Measurements from ENCODE around the gene EOLA1.
"Not testable (repeated sequence)": the region's sequence is repeated elsewhere in the genome, so short reads cannot be mapped to it uniquely, and the experiment has no call there.

The EOLA1 gene

DNA sequence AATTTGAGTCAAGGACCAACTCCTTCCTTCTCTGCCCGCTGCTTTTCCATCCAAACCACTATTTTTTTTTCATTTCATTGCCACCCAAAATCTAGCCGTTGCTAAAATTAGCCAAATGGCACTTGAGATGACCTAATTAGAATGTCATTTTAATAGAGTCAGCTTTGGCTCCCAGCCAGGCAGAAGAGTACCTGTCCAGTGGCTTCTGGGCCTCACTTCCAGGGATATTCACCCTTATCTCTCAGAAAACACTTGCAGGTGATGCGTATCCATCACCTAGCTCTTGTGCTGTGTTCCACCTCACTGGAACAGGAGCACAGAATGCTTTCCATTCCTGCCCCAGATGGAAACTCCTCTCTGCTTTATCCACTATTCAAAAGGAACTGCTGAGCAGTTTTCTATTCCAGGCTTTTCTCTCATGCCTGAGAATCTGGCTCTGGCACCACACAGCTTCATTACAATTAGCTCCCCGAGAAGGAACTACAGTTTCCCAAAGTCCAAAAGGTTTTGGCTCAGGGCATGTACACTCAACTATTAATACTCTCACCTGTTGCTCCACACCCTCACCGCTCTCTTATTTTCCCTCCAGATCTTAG, 28.0 kb downstream of the EOLA1 start:
- no peaks in the 10 kb centered on the region for H3K36me3 ChIP-seq (ENCODE audit: control insufficient read depth in 4 of 4, insufficient read depth in 4 of 4, low read length in 3 of 4)
- no peaks in the 10 kb centered on the region for H3K9me3 ChIP-seq (ENCODE audit: control extremely low read depth in 1 of 5, control insufficient read depth in 4 of 5, insufficient read depth in 2 of 5, low read depth in 1 of 5, low read length in 4 of 5)
- DNase-seq = no peak
- 74% methylated on average over 5 of the region's 5 CpGs for WGBS (ENCODE audit: insufficient coverage)
- no peaks in the 10 kb centered on the region for H3K4me1 ChIP-seq (ENCODE audit: control extremely low read depth in 1 of 4, control insufficient read depth in 4 of 4, insufficient read depth in 4 of 4, low read length in 3 of 4)
- H3K4me3 ChIP-seq (ENCODE audit: control insufficient read depth in 1 of 7, extremely low read depth in 1 of 7, insufficient read depth in 4 of 7, low read depth in 2 of 7, low read length in 6 of 7) = no peak overlapping the region
- no peak overlapping the region for H3K27ac ChIP-seq (ENCODE audit: insufficient read depth in 1 of 2, low read depth in 1 of 2, low read length in 2 of 2, poor library complexity in 1 of 2, severe bottlenecking in 2 of 2)
- H3K27me3 ChIP-seq (replicated peaks in 2 of 5; ENCODE audit: control insufficient read depth in 4 of 5, insufficient read depth in 5 of 5, low read length in 4 of 5) = peaks cover 0 to 3% (median 0%) of the 10 kb centered on the region in 5 experiments
- ChIA-PET CTCF (no interaction called here), POLR2A (no interaction called here)

DNA sequence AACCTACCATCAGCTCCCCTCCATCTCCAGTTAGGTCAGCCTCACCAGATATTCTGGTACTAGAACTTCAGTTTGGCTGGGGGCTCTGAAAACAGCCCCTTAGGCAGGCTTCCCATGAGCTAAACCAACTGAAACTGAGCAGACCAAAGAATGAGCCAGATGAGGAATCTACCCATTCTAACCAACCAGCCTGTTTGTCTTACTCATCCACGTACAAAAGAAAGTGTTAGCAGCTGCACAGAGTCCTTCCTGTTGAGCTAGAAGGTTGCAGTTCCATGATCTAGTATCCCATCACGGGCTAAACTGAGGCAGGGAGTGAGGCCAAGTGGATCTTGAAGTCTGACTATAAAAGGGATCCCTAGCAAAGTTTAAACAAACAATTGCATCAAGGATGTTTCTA, 29.0 kb downstream of the EOLA1 start:
- no peak for DNase-seq
- ChIA-PET CTCF (no interaction called here), POLR2A (no interaction called here)
- Histone ChIP-seq H3K27me3 (replicated peaks in 2 of 5; ENCODE audit: control insufficient read depth in 4 of 5, insufficient read depth in 5 of 5, low read length in 4 of 5) (peaks cover 0 to 3% (median 0%) of the 10 kb centered on the region in 5 experiments), H3K36me3 (ENCODE audit: control insufficient read depth in 4 of 4, insufficient read depth in 4 of 4, low read length in 3 of 4) (no peaks in the 10 kb centered on the region), H3K27ac (ENCODE audit: insufficient read depth in 1 of 2, low read depth in 1 of 2, low read length in 2 of 2, poor library complexity in 1 of 2, severe bottlenecking in 2 of 2) (no peak overlapping the region), H3K4me3 (ENCODE audit: control insufficient read depth in 1 of 7, extremely low read depth in 1 of 7, insufficient read depth in 4 of 7, low read depth in 2 of 7, low read length in 6 of 7) (no peak overlapping the region), H3K9me3 (ENCODE audit: control extremely low read depth in 1 of 5, control insufficient read depth in 4 of 5, insufficient read depth in 2 of 5, low read depth in 1 of 5, low read length in 4 of 5) (no peaks in the 10 kb centered on the region), H3K4me1 (ENCODE audit: control extremely low read depth in 1 of 4, control insufficient read depth in 4 of 4, insufficient read depth in 4 of 4, low read length in 3 of 4) (no peaks in the 10 kb centered on the region)
- 60% methylated on average over 1 of the region's 2 CpGs for WGBS (ENCODE audit: insufficient coverage)

DNA sequence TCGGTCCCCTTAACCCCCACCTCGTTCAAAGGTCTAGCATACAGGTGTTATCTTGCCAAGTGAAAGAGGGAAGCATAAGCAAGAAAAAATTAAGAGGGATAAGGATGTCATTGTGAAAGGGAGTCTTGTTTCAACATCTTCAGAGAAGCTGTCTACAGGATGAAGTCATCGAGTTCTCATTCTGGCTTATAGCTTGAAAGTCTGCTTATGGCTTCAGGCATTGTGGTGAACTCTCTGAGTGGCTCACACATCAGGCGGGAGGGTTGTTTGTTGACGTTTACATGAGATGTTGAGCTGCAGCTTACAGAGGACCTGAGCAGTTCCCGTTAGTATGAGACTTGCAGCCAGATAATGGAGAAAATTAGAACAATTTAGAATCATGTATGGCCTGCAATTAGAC, 29.9 kb downstream of the EOLA1 start:
- no peak for DNase-seq
- WGBS (ENCODE audit: insufficient coverage) = 82% methylated on average over 5 of the region's 6 CpGs
- H3K9me3 ChIP-seq (ENCODE audit: control extremely low read depth in 1 of 5, control insufficient read depth in 4 of 5, insufficient read depth in 2 of 5, low read depth in 1 of 5, low read length in 4 of 5) = no peaks in the 10 kb centered on the region
- H3K4me1 ChIP-seq (ENCODE audit: control extremely low read depth in 1 of 4, control insufficient read depth in 4 of 4, insufficient read depth in 4 of 4, low read length in 3 of 4) = no peaks in the 10 kb centered on the region
- H3K27me3 ChIP-seq (replicated peaks in 2 of 5; ENCODE audit: control insufficient read depth in 4 of 5, insufficient read depth in 5 of 5, low read length in 4 of 5) = peaks cover 0 to 3% (median 0%) of the 10 kb centered on the region in 5 experiments
- no peak overlapping the region for H3K27ac ChIP-seq (ENCODE audit: insufficient read depth in 1 of 2, low read depth in 1 of 2, low read length in 2 of 2, poor library complexity in 1 of 2, severe bottlenecking in 2 of 2)
- no peaks in the 10 kb centered on the region for H3K36me3 ChIP-seq (ENCODE audit: control insufficient read depth in 4 of 4, insufficient read depth in 4 of 4, low read length in 3 of 4)
- POLR2A ChIA-PET = no interaction called here
- H3K4me3 ChIP-seq (ENCODE audit: control insufficient read depth in 1 of 7, extremely low read depth in 1 of 7, insufficient read depth in 4 of 7, low read depth in 2 of 7, low read length in 6 of 7) = no peak overlapping the region
- CTCF ChIA-PET = no interaction called here

DNA sequence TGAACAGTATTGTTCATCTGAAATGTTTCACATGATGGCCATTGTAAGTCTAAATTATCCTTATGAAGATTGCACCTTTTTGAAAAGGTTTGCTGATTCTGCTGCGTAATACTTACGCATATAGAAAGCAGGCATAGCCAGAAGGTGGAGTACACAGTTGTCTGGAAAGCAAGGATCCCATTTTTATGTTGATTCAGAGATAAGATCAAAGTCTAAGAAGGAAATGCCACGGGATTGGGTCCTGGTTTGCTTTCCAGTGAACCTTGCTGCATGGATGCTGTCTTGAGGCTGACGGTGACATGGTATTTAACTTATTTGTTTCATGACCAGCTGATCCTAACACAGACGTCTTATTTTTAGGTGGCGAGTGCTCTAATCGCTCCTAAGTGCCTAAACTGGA, 31.0 kb downstream of the EOLA1 start:
- DNase-seq = no peak
- WGBS (ENCODE audit: insufficient coverage) = 82% methylated on average over 7 of the region's 7 CpGs
- Histone ChIP-seq H3K4me1 (ENCODE audit: control extremely low read depth in 1 of 4, control insufficient read depth in 4 of 4, insufficient read depth in 4 of 4, low read length in 3 of 4) (no peaks in the 10 kb centered on the region), H3K27me3 (replicated peaks in 2 of 5; ENCODE audit: control insufficient read depth in 4 of 5, insufficient read depth in 5 of 5, low read length in 4 of 5) (peaks cover 0 to 3% (median 0%) of the 10 kb centered on the region in 5 experiments), H3K9me3 (ENCODE audit: control extremely low read depth in 1 of 5, control insufficient read depth in 4 of 5, insufficient read depth in 2 of 5, low read depth in 1 of 5, low read length in 4 of 5) (no peaks in the 10 kb centered on the region), H3K4me3 (ENCODE audit: control insufficient read depth in 1 of 7, extremely low read depth in 1 of 7, insufficient read depth in 4 of 7, low read depth in 2 of 7, low read length in 6 of 7) (no peak overlapping the region), H3K36me3 (ENCODE audit: control insufficient read depth in 4 of 4, insufficient read depth in 4 of 4, low read length in 3 of 4) (no peaks in the 10 kb centered on the region), H3K27ac (ENCODE audit: insufficient read depth in 1 of 2, low read depth in 1 of 2, low read length in 2 of 2, poor library complexity in 1 of 2, severe bottlenecking in 2 of 2) (no peak overlapping the region)
- ChIA-PET CTCF (no interaction called here), POLR2A (no interaction called here)

DNA sequence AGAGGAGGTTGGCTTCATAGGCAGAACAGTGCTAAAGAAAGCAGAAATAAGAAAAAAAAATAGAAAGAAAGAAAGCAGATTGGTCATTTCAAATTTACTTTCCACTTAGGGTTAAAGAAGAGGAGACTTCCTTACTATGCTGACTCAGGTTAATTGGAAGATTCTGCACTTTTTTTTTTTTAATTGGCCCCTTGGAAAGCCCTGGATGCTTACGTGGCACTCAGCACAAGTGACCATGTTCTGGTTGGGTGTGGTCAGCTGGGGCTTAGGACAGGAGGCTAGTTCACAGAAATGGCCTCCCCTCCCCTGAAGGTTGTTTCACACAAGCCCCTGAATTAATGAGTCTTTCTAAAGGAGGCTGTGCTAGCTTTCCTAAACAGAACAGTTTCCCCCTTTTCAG, 31.9 kb downstream of the EOLA1 start:
- no peak for DNase-seq
- ChIA-PET POLR2A (no interaction called here), CTCF (no interaction called here)
- no peak overlapping the region for H3K27ac ChIP-seq (ENCODE audit: insufficient read depth in 1 of 2, low read depth in 1 of 2, low read length in 2 of 2, poor library complexity in 1 of 2, severe bottlenecking in 2 of 2)
- H3K36me3 ChIP-seq (ENCODE audit: control insufficient read depth in 4 of 4, insufficient read depth in 4 of 4, low read length in 3 of 4) = no peaks in the 10 kb centered on the region
- H3K27me3 ChIP-seq (replicated peaks in 2 of 5; ENCODE audit: control insufficient read depth in 4 of 5, insufficient read depth in 5 of 5, low read length in 4 of 5) = peaks cover 0 to 3% (median 0%) of the 10 kb centered on the region in 5 experiments
- H3K4me1 ChIP-seq (ENCODE audit: control extremely low read depth in 1 of 4, control insufficient read depth in 4 of 4, insufficient read depth in 4 of 4, low read length in 3 of 4) = no peaks in the 10 kb centered on the region
- H3K9me3 ChIP-seq (ENCODE audit: control extremely low read depth in 1 of 5, control insufficient read depth in 4 of 5, insufficient read depth in 2 of 5, low read depth in 1 of 5, low read length in 4 of 5) = no peaks in the 10 kb centered on the region
- no peak overlapping the region for H3K4me3 ChIP-seq (ENCODE audit: control insufficient read depth in 1 of 7, extremely low read depth in 1 of 7, insufficient read depth in 4 of 7, low read depth in 2 of 7, low read length in 6 of 7)
- 0% methylated on average over 1 of the region's 1 CpG for WGBS (ENCODE audit: insufficient coverage)

DNA sequence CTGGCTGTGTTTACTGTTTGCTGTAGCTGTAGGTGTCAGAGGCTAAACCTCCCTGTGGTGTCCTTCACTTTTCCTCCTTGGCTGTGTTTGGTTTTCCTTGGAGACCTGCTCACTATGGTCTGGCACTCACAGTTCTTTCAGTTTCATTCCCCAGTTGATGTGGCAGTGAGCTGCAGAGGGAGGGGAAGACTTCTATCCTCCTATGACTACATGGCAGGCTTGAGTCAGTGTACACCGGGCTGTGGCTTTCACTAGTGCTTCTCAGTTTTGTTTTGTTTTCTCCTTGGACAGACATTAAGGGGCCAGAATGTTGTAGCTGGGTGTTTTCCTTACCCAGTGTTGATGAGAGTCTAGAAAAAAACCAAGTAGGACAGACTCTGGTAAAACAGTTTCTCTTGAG, 32.6 kb downstream of the EOLA1 start:
- H3K9me3 ChIP-seq (ENCODE audit: control extremely low read depth in 1 of 5, control insufficient read depth in 4 of 5, insufficient read depth in 2 of 5, low read depth in 1 of 5, low read length in 4 of 5); H3K27me3 ChIP-seq (replicated peaks in 2 of 5; ENCODE audit: control insufficient read depth in 4 of 5, insufficient read depth in 5 of 5, low read length in 4 of 5); H3K4me3 ChIP-seq (ENCODE audit: control insufficient read depth in 1 of 7, extremely low read depth in 1 of 7, insufficient read depth in 4 of 7, low read depth in 2 of 7, low read length in 6 of 7); H3K36me3 ChIP-seq (ENCODE audit: control insufficient read depth in 4 of 4, insufficient read depth in 4 of 4, low read length in 3 of 4); POLR2A ChIA-PET; H3K4me1 ChIP-seq (ENCODE audit: control extremely low read depth in 1 of 4, control insufficient read depth in 4 of 4, insufficient read depth in 4 of 4, low read length in 3 of 4); H3K27ac ChIP-seq (ENCODE audit: insufficient read depth in 1 of 2, low read depth in 1 of 2, low read length in 2 of 2, poor library complexity in 1 of 2, severe bottlenecking in 2 of 2); CTCF ChIA-PET; DNase-seq: not testable (repeated sequence)
- WGBS (ENCODE audit: insufficient coverage) = no CpG with 5 or more reads among the region's 1 CpG

DNA sequence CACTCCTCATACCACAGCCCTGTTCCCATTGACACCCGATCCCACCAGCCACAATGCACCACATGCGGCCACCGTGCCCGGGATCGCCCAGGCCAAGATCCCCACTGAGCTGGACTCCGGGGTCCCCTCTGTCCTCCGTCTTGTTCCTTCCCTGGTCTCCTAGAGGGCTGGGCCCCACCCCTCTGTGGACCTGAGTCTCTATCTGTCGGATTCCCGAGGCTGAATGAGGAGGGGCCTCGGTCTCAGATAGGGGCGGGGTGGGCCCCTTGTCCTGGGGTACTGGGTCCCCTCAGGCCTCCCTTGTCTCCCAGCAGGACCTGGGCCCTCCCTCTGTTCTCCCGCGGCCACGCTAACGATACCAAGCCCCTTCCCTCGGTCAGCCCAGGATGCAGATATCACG, 44.8 kb downstream of the EOLA1 start:
- DNase-seq; H3K9me3 ChIP-seq (ENCODE audit: control extremely low read depth in 1 of 5, control insufficient read depth in 4 of 5, insufficient read depth in 2 of 5, low read depth in 1 of 5, low read length in 4 of 5); H3K36me3 ChIP-seq (ENCODE audit: control insufficient read depth in 4 of 4, insufficient read depth in 4 of 4, low read length in 3 of 4); H3K4me3 ChIP-seq (ENCODE audit: control insufficient read depth in 1 of 7, extremely low read depth in 1 of 7, insufficient read depth in 4 of 7, low read depth in 2 of 7, low read length in 6 of 7); H3K27ac ChIP-seq (ENCODE audit: insufficient read depth in 1 of 2, low read depth in 1 of 2, low read length in 2 of 2, poor library complexity in 1 of 2, severe bottlenecking in 2 of 2); H3K4me1 ChIP-seq (ENCODE audit: control extremely low read depth in 1 of 4, control insufficient read depth in 4 of 4, insufficient read depth in 4 of 4, low read length in 3 of 4); CTCF ChIA-PET; POLR2A ChIA-PET; H3K27me3 ChIP-seq (replicated peaks in 2 of 5; ENCODE audit: control insufficient read depth in 4 of 5, insufficient read depth in 5 of 5, low read length in 4 of 5): not testable (repeated sequence)
- no CpG with 5 or more reads among the region's 17 CpGs for WGBS (ENCODE audit: insufficient coverage)

All from common myeloid progenitor, CD34-positive (primary cell).